GM12801 (cell line): ENCODE data around the gene CXCL14.

Experiments
- CTCF ChIP-seq: IDR thresholded peaks from one replicate; pipeline ENCODE4 v1.5.1; 2011; ENCODE audit warnings: control low read depth; ENCODE audit not compliant: insufficient read length; ENCODE audit errors: extremely low read depth

Gene CXCL14

DNA sequence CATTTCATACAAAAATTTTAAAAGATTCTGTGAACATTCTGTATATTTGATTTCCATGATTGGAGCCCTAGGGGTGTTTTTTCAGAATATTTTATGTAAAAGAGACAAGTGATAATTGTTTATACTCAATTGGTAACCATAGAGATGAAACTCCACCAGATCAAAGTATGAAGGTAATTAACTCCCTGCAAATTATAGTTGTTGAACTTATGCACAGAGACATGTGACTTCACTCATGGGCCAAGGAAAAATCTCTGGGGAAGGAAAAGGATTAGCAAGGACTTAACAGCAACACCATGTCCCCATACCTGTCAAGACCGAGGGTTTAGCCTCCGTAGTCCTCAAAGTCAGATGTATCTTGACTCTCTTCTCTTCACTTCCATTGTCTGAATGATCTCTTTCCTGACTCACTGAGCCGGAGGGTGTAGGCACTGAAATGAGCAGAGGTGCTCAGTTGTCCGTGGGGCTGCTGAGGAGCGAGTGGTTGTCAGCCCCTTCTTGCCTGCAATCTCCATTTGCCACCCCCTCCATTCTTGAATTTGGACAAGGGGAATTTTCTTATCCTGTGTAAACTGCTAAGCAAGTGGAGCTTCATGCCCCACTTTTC lies 17.5 kb upstream of the CXCL14 start:
- no peak for TF ChIP-seq CTCF

GRCh38 chr5:135594416-135594960 lies 15.7 kb upstream of the CXCL14 start:
- TF ChIP-seq CTCF, result no peak

- TF ChIP-seq CTCF, result no peak
Measured at GRCh38 chr5:135593886-135594285, 15.1 kb upstream of the CXCL14 start.

- TF ChIP-seq CTCF, result no peak
Measured at GRCh38 chr5:135593141-135593540, 14.3 kb upstream of the CXCL14 start.

DNA sequence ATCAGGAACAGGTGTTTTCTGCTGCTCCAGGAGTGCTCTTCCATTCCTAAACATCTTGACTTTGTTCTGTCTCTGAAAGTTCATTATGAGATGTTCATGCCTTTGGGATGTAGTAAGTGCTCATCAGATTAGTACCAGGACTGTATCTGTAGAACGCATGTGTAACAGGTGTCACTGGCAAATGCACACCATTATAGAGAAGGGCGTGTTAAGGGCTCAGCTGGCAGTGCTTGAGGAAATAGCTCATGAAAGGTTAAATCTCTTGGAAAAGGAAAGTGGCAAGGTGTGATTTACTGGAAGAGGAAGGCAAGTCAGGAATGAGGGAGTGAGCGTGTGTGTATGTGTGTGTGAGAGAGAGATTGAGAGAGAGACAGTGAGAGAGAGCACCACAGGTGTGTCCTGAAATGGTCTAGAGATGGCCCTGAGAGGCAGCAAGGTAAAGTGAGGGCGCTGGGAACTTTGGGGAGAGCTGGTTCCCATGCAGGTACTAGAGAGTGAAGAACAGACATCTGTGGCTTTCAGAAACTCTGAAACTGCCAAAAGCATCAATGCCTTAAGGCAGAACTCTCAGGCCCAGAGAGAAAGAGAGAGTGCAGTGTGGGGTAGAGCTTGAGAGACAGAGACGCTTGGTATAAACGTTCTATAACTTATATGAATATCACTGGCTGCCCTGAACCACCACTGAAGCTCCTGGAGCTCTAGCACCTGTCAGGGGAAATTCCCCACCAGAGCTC lies 13.7 kb upstream of the CXCL14 start:
- no peak for TF ChIP-seq CTCF

GRCh38 chr5:135591277-135591676 lies 12.5 kb upstream of the CXCL14 start:
- TF ChIP-seq CTCF, result no peak

DNA sequence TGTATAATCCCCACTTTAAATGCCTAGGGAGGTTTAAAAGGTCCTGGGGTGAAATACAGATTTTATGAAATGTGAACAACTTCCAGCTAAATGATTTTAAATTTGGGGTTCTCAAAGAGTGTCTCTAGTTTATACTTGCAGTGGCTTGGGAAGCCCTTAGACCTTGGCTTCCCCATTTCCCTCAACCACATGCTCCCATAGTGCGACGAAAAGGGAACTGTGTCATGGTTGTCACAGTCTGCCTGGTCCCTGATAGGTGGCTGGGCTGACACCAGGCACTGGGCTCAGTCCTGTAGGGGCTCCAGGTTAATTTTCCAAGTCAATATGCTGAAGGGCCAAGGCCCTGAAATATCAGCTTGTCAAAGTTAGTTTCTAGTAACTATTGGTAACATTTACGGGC lies 10.4 kb upstream of the CXCL14 start:
- TF ChIP-seq CTCF, result no peak
